Measurements from ENCODE around the gene CD93.

DNA sequence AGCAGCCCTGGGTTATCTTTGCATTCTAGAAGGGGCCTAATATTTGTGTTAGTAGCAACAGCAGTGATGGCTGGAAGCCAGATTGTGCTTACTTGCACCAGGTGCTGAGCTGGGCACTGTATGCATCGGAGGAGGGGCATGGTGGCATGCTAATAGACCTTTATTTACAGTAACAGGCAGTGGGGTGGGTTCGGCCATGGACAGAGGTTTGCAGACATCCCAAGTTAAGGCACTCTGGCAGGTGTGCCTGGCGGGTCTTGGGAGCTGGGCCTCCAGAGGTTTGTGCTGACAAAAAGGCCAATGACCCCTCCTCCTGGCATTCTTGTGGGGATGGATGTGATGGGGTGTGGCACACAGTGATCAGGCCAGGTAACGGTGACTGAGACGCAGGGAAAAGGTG lies 39.0 kb upstream of the CD93 start:
- TF ChIP-seq, protein P1, sequence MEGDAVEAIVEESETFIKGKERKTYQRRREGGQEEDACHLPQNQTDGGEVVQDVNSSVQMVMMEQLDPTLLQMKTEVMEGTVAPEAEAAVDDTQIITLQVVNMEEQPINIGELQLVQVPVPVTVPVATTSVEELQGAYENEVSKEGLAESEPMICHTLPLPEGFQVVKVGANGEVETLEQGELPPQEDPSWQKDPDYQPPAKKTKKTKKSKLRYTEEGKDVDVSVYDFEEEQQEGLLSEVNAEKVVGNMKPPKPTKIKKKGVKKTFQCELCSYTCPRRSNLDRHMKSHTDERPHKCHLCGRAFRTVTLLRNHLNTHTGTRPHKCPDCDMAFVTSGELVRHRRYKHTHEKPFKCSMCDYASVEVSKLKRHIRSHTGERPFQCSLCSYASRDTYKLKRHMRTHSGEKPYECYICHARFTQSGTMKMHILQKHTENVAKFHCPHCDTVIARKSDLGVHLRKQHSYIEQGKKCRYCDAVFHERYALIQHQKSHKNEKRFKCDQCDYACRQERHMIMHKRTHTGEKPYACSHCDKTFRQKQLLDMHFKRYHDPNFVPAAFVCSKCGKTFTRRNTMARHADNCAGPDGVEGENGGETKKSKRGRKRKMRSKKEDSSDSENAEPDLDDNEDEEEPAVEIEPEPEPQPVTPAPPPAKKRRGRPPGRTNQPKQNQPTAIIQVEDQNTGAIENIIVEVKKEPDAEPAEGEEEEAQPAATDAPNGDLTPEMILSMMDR (IDR thresholded peaks at IDR 0.05) = no peak
- no peak for TF ChIP-seq EZH2 (IDR thresholded peaks at IDR 0.05)
- no peak for TF ChIP-seq EZH2phosphoT487 (IDR thresholded peaks at IDR 0.05)
